CD14-positive monocyte (primary cell): ENCODE measurements around the gene SHCBP1L. TPM values are rescaled to one million over a fixed set of nuclear protein-coding genes. Genes with fewer than 3 reads are reported as not detected.

ENCODE experiments used
- DNase-seq, 3 donors: peaks; one replicate each; pipeline ENCODE4 v3.0.0-alpha.2; 2011 to 2022
- H2AFZ ChIP-seq: 2 replicates; pipeline ENCODE4 v1.6.0; 2012; ENCODE audit warnings: mild to moderate bottlenecking, low read depth, low read length, inconsistent platforms; ENCODE audit not compliant: insufficient read depth, poor library complexity, severe bottlenecking
- H3K27ac ChIP-seq, 2 donors: 1 replicate in 1 of 2; 2 replicates in 1 of 2; pipeline ENCODE4 v1.5.1; 2012 to 2013; ENCODE audit warnings: low read length in 2 of 2, control low read depth in 1 of 2, inconsistent platforms in 1 of 2, low read depth in 1 of 2, mild to moderate bottlenecking in 1 of 2
- H3K27me3 ChIP-seq, 2 donors: one replicate each; pipeline versions ENCODE4 v1.6.0 to v1.6.1; 2011 to 2013; ENCODE audit warnings: low read length in 2 of 2; ENCODE audit not compliant: control insufficient read depth in 2 of 2, insufficient read depth in 2 of 2
- H3K36me3 ChIP-seq, 2 donors: replicated peaks in 1 of 2; 1 replicate in 1 of 2; 2 replicates in 1 of 2; pipeline versions ENCODE4 v1.5.1 to v1.6.1; 2012 to 2013; ENCODE audit warnings: low read length in 2 of 2, control low read depth in 1 of 2, inconsistent platforms in 1 of 2, mild to moderate bottlenecking in 1 of 2; ENCODE audit not compliant: insufficient read depth in 2 of 2, control insufficient read depth in 1 of 2
- H3K4me1 ChIP-seq, 2 donors: 1 replicate in 1 of 2; 2 replicates in 1 of 2; pipeline versions ENCODE4 v1.5.1 to v1.6.1; 2012 to 2013; ENCODE audit warnings: low read length in 2 of 2, control low read depth in 1 of 2, inconsistent platforms in 1 of 2, mild to moderate bottlenecking in 1 of 2, moderate library complexity in 1 of 2; ENCODE audit not compliant: insufficient read depth in 2 of 2, control insufficient read depth in 1 of 2
- H3K4me2 ChIP-seq: replicated peaks from 2 replicates; pipeline ENCODE3; 2012; ENCODE audit warnings: low read length, moderate library complexity, mild to moderate bottlenecking; ENCODE audit not compliant: poor library complexity, severe bottlenecking; ENCODE audit errors: extremely low read depth
- H3K4me3 ChIP-seq, 3 experiments: fragments of 200-600 bp in 1 of 3; sonication (generic) in 1 of 3; replicated peaks in 1 of 3; 1 replicate in 2 of 3; 2 replicates in 1 of 3; pipeline ENCODE4 v1.5.1; 2011 to 2013; ENCODE audit warnings: low read length in 3 of 3, mild to moderate bottlenecking in 3 of 3, control low read depth in 2 of 3, low read depth in 2 of 3, inconsistent platforms in 1 of 3, moderate library complexity in 1 of 3
- H3K79me2 ChIP-seq: 2 replicates; pipeline ENCODE4 v1.6.0; 2012; ENCODE audit warnings: mild to moderate bottlenecking, control low read depth, inconsistent platforms, low read length, moderate library complexity; ENCODE audit not compliant: insufficient read depth
- H3K9ac ChIP-seq: 2 replicates; pipeline ENCODE4 v1.6.0; 2017; ENCODE audit warnings: low read length, mild to moderate bottlenecking; ENCODE audit not compliant: insufficient read depth, poor library complexity, severe bottlenecking
- H3K9me3 ChIP-seq, 2 donors: replicated peaks in 1 of 2; 1 replicate in 1 of 2; 2 replicates in 1 of 2; pipeline versions ENCODE4 v1.5.1 to v1.6.1; 2012 to 2013; ENCODE audit warnings: low read length in 2 of 2, control low read depth in 1 of 2; ENCODE audit not compliant: control insufficient read depth in 1 of 2, insufficient read depth in 1 of 2
- H4K20me1 ChIP-seq: 2 replicates; pipeline ENCODE4 v1.6.0; 2012; ENCODE audit warnings: mild to moderate bottlenecking, low read length, control low read depth, moderate library complexity; ENCODE audit not compliant: insufficient read depth
- H3K27ac Mint-ChIP-seq, 7 donors: one replicate each; pipeline ENCODE4 v1.8.0; 2020; ENCODE audit warnings: mild to moderate bottlenecking in 7 of 7, mixed read lengths in 7 of 7, moderate library complexity in 6 of 7, inconsistent platforms in 2 of 7
- H3K27me3 Mint-ChIP-seq, 3 donors: one replicate each; pipeline ENCODE4 v1.8.0; 2021 to 2022; ENCODE audit warnings: low read depth in 3 of 3, mild to moderate bottlenecking in 3 of 3, mixed read lengths in 3 of 3, moderate library complexity in 3 of 3, inconsistent platforms in 1 of 3
- H3K36me3 Mint-ChIP-seq, 2 donors: one replicate each; pipeline ENCODE4 v1.8.0; 2020; ENCODE audit warnings: mixed read lengths in 2 of 2, inconsistent platforms in 1 of 2, mild to moderate bottlenecking in 1 of 2
- H3K4me1 Mint-ChIP-seq: one replicate; pipeline ENCODE4 v1.8.0; 2020; ENCODE audit warnings: mild to moderate bottlenecking, mixed read lengths
- H3K4me3 Mint-ChIP-seq, 2 donors: one replicate each; pipeline ENCODE4 v1.8.0; 2020; ENCODE audit warnings: mild to moderate bottlenecking in 2 of 2, mixed read lengths in 2 of 2, moderate library complexity in 1 of 2
- H3K9me3 Mint-ChIP-seq, 7 donors: one replicate each; pipeline ENCODE4 v1.8.0; 2020 to 2022; ENCODE audit warnings: mixed read lengths in 7 of 7, mild to moderate bottlenecking in 6 of 7, moderate library complexity in 6 of 7, inconsistent platforms in 2 of 7
- WGBS: methylation state at CpG from one replicate; pipeline ENCODE4 v1.1.5; 2013; ENCODE audit warnings: missing lambda C conversion rate; ENCODE audit not compliant: insufficient coverage; 5-methylcytosine and 5-hydroxymethylcytosine counted together
- intact Hi-C, 2 donors: fragments of 100-400 bp; cut with micrococcal nuclease; formaldehyde crosslinking; loops; one replicate each; pipeline versions ENCODE4 v1.15.0 to v1.15.1; 2023
- polyA plus RNA-seq, 3 donors: library from polyadenylated mRNA; depleted of rRNA in 1 of 3; unstranded in 2 of 3; stranded (reverse) in 1 of 3; fragments of 300-500 nt in 2 of 3; fragments of >200 nt in 1 of 3; fragmentation: Illumina TruSeq in 2 of 3; gene quantifications; 1 replicate in 2 of 3; 2 replicates in 1 of 3; pipeline ENCODE4 v1.2.3, GENCODE V29; 2012 to 2021
- TF ChIP-seq, protein P1 (sequence below): fragments of 200-600 bp; IDR thresholded peaks from one replicate; pipeline ENCODE4 v1.8.0; 2022; ENCODE audit warnings: antibody characterized with exemption, mild to moderate bottlenecking

SHCBP1L gene
- polyA plus RNA-seq, 3 donors, result not detected

GRCh38 chr1:182884872-182885271 is 68.1 kb downstream of the SHCBP1L start:
- no peaks in the 10 kb centered on the region for H3K79me2 ChIP-seq
- Mint-ChIP-seq H3K9me3 (peaks cover 0 to 3% (median 0%) of the 10 kb centered on the region in 7 donors), H3K27me3 (no peaks in the 10 kb centered on the region), H3K27ac (no peak overlapping the region), H3K36me3 (peaks cover 82 to 95% of the 10 kb centered on the region in 2 donors), H3K4me3 (no peak overlapping the region), H3K4me1 (peaks cover 4% of the 10 kb centered on the region)
- H3K27me3 ChIP-seq, result no peaks in the 10 kb centered on the region
- no peak overlapping the region for H3K4me3 ChIP-seq
- no peak overlapping the region for H3K9ac ChIP-seq
- H2AFZ ChIP-seq, result no peak overlapping the region
- H3K4me2 ChIP-seq, result no peak overlapping the region
- no peaks in the 10 kb centered on the region for H3K9me3 ChIP-seq
- H4K20me1 ChIP-seq, result peaks cover 26% of the 10 kb centered on the region
- no peak for DNase-seq
- no peak overlapping the region for H3K27ac ChIP-seq
- intact Hi-C loops, result no loop called here
- H3K36me3 ChIP-seq, result peaks cover 89 to 97% of the 10 kb centered on the region in 2 donors
- no peaks in the 10 kb centered on the region for H3K4me1 ChIP-seq
- TF ChIP-seq, protein P1, sequence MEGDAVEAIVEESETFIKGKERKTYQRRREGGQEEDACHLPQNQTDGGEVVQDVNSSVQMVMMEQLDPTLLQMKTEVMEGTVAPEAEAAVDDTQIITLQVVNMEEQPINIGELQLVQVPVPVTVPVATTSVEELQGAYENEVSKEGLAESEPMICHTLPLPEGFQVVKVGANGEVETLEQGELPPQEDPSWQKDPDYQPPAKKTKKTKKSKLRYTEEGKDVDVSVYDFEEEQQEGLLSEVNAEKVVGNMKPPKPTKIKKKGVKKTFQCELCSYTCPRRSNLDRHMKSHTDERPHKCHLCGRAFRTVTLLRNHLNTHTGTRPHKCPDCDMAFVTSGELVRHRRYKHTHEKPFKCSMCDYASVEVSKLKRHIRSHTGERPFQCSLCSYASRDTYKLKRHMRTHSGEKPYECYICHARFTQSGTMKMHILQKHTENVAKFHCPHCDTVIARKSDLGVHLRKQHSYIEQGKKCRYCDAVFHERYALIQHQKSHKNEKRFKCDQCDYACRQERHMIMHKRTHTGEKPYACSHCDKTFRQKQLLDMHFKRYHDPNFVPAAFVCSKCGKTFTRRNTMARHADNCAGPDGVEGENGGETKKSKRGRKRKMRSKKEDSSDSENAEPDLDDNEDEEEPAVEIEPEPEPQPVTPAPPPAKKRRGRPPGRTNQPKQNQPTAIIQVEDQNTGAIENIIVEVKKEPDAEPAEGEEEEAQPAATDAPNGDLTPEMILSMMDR, result no peak

DNA sequence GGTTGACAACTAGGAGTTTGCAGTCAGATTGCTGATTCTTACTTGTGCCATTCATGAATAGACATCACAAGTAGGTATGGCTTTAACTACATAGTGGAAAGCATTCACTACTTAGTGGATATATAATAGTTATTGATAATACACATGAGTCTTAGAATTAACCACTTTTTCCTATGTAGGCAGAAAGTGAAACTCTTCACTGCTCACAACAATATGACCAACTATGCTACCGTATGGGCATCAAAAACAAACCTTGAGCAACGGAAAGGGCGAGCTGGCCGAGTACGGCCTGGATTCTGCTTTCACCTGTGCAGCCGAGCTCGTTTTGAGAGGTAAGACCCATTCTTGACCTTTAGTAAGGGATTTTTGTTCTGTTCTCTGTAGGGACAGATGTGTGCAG is 75.1 kb downstream of the SHCBP1L start:
- Histone ChIP-seq H3K36me3 (peaks cover 98 to 100% of the 10 kb centered on the region in 2 donors), H3K27me3 (no peaks in the 10 kb centered on the region), H3K4me3 (no peak overlapping the region), H3K9ac (no peak overlapping the region), H4K20me1 (peaks cover 25% of the 10 kb centered on the region), H3K79me2 (no peaks in the 10 kb centered on the region), H2AFZ (no peak overlapping the region), H3K9me3 (no peaks in the 10 kb centered on the region), H3K4me1 (no peaks in the 10 kb centered on the region), H3K4me2 (no peak overlapping the region), H3K27ac (no peak overlapping the region)
- H3K27me3 Mint-ChIP-seq, result peaks cover 0 to 1% (median 0%) of the 10 kb centered on the region in 3 donors
- WGBS, result 100% methylated on average over 3 of the region's 7 CpGs
- H3K36me3 Mint-ChIP-seq, result peaks cover 96 to 100% of the 10 kb centered on the region in 2 donors
- H3K4me1 Mint-ChIP-seq, result no peaks in the 10 kb centered on the region
- DNase-seq, result no peak
- H3K27ac Mint-ChIP-seq, result no peak overlapping the region
- H3K4me3 Mint-ChIP-seq, result no peak overlapping the region
- H3K9me3 Mint-ChIP-seq, result peaks cover 0 to 3% (median 0%) of the 10 kb centered on the region in 7 donors
- TF ChIP-seq, protein P1, result no peak
- intact Hi-C loops, result loop anchor here in 1 of 2 donors (10.0 kb wide), 1 partner anchor 1847 kb away; no protein-coding TSS in a partner anchor
